HG02852 (cell line): Measurements from ENCODE around the gene SLC12A8.
A peak's percentile ranks its signal among the peaks of the same experiment; 100 is the strongest.
"Not testable (repeated sequence)": the region's sequence is repeated elsewhere in the genome, so short reads cannot be mapped to it uniquely, and the experiment has no call there.

Source experiments
- ATAC-seq: cut with Tn5 transposase; IDR thresholded peaks from one replicate; pipeline ENCODE4 v1.9.1; 2021; ENCODE audit warnings: mild to moderate bottlenecking, moderate library complexity; ENCODE audit not compliant: unreplicated experiment

The SLC12A8 gene

DNA sequence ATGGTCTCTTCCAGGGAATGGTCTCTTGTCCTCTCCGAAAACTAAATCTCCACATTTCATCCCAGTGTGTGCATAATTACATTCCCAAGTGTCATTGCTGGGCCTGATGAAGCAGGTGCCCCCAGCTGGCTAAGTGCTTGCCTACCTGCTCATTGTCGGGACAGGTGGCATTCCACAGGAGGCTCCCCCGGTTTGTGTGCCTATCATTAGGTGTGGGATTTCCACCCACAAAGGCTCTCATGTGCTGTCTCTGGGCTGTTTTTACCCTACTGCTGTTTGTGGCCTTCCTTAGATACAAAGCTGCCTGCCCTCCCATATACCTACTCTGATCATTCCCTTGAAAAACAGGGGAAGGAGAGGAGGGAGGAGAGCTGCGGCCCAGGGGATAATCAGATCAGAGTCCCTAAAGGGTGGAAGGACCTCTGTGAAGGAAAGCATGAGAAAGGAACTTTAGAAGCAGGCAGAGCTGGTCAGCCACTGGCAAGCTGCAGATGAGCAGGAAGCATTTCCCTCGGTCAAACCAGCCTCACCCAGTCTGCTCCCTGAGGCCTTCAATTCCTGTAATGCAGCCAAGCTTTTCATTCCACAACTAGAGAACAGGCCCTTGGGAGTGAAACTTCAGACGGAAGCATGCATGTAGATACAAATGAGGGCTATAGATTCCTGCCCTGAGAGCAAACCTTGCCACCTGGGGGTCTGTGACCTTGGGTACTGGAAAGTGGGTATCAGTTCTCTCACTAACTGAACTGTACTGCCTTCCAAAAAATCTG lies 96.1 kb downstream of the SLC12A8 start:
- ATAC-seq, result no peak

DNA sequence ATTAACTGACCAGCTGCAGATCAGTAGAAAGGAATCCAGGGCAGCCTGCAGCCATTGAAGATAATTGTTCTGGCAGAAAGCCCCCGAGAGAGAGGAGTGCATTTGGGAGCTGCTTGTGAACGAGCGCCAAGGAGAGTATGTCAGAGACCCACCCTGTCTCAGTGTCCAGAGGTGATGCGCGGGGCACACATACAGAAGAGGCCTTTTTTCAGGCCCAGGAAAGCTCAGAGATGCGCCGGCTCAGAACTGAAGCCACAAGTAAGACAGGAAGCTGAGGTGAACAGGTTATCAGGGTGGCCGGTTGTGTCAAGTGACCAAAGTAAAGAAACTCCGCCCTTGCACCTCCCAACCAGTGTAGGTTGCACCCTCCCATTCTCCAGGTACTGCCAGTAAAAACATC lies 96.9 kb downstream of the SLC12A8 start:
- no peak for ATAC-seq

DNA sequence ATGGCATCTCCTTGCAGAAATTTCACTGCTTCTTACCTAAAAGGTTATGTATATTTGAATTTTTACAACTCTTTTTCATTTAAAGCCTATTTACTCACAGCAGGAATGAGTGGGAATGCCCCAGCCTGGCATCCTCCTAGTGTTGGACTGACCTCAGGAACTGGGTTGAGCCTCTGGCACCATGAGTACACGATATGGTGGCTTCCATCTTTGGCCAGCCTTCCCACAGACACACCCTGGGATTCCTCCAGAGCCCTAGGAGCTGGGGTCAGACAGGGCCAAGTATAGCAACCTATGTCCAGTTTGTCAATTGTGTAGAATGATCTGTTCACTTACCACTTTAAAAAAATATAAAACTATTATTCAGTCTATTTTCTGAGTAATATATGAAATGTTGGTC lies 99.6 kb downstream of the SLC12A8 start:
- ATAC-seq, result no peak

DNA sequence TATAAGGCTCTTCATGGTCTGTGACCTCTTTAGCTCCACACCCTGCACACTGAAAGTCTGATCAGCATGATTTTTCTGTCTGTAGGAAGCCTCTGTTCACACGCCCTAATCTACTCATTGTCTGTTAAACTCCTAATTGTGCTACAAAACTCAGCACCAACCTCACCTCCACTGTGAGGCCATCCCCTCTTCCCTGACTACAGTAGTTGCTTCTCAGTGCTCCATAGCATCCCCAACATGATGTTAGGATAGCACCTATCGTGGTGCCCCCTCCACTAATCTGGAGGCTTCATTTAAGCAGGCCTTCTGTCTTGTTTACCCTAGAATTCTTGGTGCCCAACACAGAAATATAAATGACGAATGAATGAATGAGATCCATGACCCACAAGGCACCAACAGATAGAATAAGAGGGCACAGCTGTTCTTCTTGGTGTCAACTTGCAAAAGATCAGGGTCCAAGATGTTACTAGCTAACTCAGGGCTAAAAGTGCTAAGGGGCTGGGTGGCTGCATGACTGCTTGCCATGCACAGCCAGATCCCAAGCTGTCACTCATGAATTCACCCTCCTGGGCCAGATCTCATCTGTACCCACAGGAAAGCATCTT lies 101.6 kb downstream of the SLC12A8 start:
- ATAC-seq, result no peak

DNA sequence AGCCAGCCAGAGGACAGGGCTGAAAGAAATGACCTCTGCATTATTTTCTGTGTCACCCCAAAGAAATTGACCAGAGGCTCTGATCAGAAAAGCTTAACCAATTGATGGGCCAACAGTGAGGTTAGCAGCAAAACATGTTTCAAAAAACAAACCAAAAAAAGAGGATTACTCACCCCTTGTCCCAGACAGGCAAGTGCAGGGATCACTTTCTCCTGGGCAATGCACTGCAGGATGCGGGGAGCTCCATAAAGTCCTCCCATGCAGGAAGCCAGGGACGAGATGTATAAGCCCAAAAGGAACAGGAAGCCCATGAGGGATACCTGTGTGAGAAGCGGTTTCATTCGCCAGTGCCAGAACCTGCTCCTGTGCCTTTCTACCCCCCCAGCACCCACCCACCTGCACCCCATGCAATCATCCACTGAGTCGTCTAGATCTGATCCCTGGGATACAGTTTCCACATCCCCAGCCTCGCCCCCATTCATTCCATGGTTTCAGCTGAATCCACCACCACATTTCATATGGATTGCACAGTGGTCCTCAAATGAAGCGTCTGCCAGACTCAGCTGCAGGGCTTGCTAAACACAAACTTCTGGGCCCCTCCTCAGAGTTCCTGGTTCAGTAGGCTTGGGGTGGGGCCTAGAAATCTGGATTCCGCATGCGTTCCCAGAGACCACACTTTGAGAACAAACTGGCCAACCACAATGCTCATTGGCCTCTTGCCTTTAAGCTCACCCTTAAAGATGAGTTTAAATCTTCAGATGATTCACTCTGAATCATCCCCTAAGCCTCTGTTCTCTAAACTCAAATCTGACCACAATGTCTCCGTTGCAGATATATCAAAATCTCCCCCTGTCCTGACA lies 102.3 kb downstream of the SLC12A8 start:
- ATAC-seq, result no peak

DNA sequence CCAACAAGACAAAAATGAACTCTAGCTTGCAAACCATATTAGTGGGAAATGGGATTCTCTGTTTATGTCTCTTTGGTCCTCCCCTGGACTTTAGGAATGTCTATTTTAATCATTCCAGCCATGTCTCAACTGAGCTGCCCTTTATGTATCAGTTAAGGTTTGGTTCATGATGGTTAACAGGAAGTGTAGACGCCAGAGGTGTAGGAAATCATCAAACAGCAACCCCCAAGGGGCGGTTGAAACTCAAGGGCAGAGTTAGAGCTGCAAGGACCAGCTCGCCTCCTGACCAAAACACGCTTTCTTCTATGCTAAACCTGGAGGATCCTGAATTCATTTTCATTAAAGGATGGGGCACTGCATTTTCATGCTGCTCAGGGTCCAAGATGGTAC lies 103.0 kb downstream of the SLC12A8 start:
- no peak for ATAC-seq

DNA sequence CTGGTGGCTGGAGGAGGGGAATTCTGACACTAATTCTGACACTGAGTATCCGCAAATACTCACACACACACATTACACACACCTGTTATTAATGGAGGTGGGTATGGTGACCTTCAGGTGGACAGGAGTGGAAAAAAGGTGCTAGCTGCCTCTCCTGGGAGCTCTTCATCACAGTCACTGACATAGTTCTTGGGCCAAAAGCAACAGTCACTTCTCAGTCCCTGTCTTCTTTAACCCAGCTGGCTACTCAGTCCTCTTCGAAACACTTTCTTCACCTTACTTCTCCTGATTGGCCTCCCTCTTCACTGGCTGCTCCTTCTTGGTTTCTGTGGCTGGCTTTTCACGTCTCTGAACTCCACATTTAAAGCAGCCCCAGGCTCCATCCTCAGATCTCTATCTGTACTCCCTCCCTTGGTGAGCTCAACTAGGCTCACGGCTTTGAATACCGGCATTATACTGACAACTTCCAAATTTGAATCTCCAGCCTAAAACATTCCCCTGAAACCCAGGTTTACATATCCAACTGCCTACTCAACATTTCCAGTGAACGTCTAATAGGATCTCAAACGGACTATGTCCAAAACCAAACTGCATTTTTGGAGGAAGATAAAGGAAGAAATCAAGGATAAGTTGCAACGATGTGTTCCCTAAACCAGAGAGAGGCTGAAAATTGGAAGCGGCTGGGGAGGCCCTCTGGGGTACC lies 103.6 kb downstream of the SLC12A8 start:
- no peak for ATAC-seq

DNA sequence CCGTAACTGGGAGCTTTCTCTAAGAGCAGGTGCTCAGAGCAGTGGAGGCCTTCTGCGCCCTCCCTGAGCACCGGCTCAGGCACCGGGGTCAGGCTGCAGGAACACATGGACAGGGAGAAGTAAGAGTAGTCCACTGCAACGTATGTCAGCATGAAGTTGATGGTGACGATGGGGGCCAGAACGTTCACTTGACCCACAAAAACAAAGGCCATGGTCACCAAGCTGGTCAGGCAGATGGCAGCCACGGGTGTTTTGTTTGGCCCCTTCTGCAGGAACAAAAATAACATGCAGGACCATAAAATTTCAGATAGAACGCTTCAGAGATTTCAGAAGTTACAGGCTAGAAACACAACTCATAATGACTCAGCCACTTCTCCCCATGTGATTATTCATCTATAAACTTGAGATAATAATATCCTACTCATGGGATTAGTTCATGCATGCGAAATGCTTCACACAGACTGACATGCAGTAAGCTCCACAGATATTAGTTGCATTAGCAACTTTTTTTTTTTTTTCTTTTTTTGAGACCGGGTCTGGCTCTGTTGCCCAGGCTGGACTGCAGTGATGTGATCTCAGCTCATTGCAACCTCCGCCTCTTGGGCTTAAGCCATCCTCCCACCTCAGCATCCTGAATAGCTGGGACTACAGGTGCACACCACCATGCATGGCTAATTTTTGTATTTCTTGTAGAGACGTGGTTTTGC lies 104.5 kb downstream of the SLC12A8 start:
- ATAC-seq, result peak; percentile 63

DNA sequence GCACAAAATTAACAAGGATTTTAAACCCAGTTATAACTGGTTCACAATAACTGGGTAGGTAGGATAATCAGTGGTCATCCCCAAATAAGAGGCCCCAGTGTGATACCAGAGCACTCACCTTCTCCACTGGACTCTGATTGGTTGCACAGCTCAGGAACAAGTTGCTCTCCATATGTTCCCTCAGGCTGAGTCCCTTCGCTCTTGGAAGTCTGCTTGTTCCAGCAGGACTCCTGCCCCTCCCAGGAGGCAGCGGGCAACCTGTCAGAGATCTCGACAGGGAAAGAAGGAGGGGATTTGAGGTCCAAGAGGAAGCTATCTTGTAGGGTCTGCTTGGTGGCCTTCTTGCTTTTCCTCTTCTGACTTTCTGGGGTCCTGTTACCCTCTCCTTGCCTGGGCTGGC lies 105.2 kb downstream of the SLC12A8 start:
- ATAC-seq, result no peak

DNA sequence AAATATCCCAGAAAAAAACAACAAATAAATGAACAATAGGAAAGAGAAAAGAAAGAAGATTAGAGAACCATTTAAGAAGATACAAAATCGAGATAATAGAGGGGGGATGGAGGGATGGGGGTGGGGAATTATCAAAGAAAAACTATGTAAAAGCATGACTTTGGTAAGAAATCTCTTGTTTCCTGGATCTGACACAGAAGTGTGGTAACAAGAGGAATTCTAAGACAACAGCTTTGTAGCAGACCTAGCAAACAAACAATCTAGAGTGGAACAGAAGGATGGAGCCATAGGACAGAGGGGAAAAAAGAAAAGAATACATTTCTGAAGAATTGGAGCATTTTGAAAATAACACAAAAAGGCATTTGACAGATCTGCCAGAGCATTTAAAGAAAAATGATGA lies 107.4 kb downstream of the SLC12A8 start:
- ATAC-seq, result no peak

DNA sequence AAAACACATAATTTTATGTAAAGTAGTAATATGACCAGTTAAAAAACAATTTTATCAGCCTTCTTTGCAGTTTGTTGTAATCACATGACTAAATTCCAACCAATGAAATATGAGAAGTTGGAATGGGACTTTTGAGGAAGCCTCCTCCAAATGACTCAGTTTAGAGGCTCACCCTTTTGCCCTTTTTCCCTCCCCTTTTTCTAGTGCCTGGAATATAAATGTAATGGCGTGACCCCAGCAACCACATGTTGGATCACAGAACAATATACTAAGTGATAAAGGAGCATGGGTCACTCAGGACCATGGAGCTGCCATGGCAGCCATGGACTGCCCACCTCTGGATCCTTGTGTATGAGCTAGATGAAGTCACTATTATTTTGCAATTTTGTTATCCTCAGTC lies 107.9 kb downstream of the SLC12A8 start:
- no peak for ATAC-seq

DNA sequence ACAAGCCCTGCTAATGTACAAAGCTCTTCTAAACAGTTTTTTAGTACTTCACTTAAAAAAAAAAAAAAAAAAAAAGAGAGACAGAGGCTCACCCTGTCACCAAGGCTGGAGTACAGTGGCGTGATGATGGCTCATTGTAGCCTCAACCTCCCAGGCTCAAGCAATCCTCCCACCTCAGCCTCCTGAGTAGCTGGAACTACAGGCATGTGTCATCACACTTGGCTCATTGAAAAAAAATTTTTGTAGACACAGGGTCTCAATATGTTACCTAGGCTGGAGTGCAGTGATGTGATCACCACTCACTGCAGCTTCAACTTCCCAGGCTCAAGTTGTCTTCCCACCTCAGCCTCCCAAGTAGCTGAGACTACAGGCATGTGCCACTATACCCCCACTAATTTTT lies 109.1 kb downstream of the SLC12A8 start:
- no peak for ATAC-seq

DNA sequence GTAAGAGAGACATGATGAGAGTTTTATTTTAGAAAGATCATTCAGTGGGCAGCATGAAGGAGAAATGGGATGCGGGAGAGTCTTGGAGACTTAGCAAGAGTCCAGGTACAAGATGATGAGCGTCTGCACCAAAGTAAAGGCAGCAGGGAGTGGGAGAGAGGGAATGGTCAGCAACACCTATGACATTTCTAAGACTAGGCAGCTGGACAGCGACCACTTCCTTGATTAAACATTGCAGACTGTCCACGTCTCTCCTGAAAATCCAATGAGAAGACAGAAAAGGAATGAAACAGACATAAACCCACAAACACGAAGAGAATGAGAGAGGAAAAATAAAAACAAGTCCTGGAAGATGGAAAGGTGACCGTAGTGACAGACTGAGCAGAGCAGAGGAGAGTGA lies 110.1 kb downstream of the SLC12A8 start:
- no peak for ATAC-seq

DNA sequence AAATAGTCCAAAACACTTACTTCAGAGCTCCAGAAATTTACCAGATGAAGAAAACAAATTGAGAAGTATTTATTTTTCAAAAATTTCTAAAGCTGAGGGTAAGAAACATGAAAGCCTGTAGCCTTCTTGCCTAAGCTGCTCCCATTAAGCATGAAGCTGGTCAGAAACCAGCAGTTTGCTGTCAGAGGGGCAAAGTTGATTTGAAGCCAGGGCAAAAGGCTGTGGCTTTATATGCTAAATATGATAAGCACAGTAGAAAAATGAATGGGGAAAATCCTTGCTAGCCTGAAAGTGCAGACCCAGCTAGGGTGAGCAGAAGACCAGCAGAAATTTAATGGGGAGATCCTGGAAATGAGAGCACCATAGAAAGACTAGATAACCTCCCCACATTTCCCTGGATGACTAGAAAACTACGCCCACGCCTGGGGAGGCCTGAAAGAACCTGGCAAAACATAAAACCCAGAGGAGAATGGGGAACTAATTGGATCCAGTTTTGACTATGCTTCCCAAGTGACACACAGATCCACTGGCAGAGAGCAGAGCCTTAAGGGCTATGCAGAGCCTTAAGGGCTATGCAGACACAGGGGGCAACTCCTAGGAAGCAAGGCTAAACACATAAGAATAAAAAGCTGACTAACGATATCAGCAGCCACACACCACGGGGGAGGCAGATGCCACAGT lies 113.8 kb downstream of the SLC12A8 start:
- no peak for ATAC-seq

DNA sequence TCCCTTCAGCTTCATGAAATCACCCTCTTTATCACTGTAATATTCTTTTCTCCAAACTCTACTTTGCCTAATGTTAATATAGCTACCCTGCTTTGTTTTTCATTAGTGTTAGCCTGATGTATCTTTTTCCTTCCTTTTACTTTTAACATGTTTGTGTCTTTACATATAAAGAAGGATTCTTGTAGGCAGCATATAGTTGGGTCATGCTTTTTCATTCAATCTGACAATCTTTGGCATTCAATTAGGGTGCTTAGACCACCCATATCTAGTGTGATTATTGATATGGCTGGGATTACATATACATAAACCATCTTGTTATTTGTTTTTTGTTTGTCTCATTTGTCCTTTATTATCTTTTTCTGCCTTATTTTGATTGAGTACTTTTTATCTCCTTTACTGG lies 121.9 kb downstream of the SLC12A8 start:
- no peak for ATAC-seq

DNA sequence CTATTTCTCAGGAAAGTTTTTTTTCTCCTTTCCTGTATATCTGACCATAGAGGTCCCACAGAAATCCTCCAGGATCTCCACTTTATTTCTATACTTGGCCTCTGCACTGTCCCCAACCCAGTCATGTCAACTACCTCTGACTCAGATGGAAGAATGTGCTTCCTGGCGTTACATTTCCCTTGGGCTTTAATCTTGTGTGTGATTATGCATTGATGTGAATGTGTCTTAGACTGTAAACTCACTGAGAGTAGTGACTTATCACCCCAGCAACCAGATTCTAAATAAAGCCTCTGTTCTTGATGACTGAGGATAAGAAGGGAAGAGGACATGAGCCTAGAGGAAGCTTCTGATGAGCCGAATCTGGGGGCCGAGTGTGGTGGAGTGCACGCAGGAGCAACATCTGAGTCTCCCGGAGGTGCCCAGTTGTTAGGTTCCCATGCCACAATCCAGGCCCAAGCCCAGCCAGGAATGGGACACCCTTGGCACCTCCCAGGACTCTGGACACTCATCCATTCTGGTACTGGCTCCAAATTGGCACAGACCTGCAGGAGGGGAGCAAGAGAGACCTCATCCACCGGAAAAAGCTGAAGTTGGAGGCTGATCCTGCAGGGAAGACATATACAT lies 124.7 kb downstream of the SLC12A8 start:
- no peak for ATAC-seq

DNA sequence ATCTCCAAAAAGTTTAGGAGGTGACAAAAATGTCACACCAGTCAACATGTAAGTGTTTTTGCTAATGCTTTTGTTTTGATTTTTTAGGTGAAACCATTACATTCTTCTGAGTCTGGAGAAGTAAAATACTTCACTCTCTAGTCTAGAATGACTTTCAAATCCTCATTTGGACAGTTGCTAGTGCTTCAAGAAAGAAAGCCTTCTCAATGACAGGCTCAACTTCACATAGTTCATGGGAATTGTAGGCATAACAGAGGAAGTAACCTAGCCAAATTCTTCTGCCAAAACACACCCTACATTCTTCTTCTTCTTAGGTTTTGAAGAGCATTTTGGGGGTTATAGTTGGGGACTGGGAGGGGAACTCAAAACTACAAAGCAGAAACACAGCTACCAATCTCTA lies 127.4 kb downstream of the SLC12A8 start:
- ATAC-seq, result no peak

DNA sequence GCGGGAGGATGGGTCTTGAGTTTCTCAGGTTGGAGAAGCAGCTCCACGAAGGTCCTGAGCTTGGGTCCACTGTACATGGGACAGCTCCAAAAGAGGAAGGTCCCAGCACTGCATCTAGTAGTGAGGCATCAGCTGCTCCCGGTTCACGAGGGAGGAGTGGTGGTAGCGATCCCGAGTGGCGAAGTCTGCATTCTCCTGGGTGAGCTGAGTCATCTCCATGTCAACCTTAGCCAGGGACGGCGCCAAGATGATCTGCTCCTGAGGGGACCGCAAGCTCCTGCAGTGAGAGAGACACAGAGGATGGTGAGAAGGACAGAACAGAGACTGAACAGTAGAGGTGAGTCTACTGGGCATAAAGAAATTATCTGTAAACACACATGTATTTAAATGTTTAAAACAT lies 128.8 kb downstream of the SLC12A8 start:
- no peak for ATAC-seq

DNA sequence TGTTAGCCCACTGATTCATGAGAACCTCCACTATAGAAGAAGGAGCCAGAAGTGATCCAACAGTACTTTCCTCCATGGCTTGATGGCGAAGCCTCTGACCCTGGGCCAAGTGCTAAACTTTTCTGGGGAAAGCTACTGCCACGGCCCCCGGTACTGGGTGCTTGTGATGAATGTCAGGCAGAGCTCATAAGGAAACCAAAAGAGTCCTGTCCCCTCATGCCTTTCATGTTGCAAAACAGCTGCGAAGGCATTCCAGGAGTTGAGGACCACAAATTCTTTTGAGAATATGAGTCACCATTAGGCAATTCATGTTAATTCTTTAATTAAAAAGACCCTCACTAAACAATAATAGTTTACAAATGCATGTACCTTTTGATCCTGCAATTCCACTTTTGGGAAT lies 130.2 kb downstream of the SLC12A8 start:
- ATAC-seq, result not testable (repeated sequence)

DNA sequence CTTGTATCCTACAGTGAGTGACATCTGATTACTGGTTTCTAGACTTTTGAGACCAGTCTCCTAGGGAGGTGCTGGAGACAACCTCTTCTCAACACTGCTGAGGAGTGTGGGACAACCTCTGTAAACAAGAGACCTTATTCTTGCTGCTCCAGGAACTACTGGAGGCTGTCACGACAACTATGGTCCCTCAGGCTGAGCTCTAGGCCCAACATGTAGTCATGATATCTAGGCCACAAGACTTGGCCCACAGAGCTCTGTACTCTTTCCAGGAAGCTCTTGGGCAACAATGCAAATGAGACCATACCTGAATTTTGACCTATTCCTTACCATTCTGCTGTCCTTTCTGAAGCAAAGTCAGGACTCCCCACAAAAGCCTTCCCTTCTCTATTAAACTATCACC lies 132.5 kb downstream of the SLC12A8 start:
- no peak for ATAC-seq
